NAMALWA (cell line): ENCODE measurements around the gene ABI2.
A peak's percentile ranks its signal among the peaks of the same experiment; 100 is the strongest.
"Not testable (repeated sequence)": the region's sequence is repeated elsewhere in the genome, so short reads cannot be mapped to it uniquely, and the experiment has no call there.

ENCODE experiments used
- DNase-seq: peaks from one replicate; pipeline ENCODE4 v3.0.0-alpha.2; 2015; ENCODE audit warnings: low spot score

The ABI2 gene

DNA sequence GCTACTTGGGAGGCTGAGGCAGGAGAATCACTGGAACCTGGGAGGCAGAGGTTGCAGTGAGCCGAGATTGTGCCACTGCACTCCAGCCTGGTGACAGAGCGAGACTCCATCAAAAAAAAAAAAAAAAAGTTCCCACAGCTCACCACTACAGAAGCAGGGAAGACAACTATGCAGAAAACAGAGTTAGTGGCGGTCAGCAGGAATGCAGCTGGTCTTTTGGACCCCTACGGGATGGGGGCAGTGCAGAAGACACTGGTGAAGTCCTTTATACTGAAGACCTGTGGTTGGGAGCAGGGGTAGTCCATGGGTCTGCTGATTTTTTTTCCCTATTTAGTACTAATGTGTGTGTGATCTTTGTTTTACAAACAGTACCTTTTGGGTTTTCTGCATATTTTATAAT, 101.4 kb downstream of the ABI2 start:
- not testable (repeated sequence) for DNase-seq

DNA sequence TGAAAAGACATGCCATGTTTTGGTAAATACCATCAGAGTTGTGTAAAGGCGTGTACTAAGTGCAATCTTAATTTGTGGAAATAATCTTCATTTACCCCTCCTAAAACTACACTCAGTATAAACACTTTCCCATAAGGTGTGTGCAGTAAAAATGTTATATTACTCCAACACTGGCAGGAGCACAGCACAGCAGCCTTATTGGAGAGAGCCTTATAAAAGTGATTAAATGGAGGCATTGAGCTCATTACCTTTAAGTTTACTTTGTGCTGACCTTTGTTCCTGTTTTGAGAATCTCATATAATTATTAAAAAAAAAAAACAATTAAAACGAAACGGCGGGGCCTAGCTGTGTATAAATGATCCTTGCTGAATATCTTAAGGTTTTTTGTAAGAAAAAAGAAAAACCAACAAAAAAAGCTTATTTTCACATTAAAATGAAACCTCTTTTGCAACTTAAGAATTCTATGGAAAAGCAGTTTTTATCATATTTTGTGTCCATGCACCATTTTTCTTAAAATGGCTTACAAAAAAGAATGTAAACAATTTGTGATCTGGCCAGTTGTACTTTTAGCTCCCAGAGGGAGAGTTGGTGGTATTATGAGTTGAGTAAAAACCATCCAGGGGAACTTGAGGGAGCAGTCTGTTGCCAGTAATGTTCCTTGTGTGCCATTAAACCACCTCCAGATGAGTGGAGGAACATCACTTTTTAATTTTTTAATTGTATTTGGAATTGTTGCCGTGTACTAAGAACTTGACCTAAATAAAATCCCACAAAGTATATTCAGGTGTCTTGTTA, 103.4 kb downstream of the ABI2 start:
- DNase-seq, result no peak

DNA sequence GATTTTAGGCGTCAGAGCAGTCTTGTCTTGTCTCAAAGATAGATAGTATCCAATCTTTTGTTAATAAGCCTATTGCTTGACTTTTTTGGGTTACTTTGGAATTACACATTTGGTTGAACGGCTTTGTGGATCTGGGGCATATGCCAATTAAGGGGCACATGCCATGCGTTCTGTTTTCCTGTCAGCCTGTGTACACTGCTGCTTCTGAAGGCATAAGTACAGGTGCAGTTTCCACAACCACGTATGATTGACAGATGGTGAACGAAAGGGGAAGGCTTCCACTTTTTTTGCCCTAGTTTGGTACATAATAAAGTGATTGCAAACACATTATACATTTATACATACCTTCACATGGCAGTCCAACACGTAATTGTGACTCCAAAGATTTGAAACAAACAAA, 104.6 kb downstream of the ABI2 start:
- peak; percentile 11 for DNase-seq

DNA sequence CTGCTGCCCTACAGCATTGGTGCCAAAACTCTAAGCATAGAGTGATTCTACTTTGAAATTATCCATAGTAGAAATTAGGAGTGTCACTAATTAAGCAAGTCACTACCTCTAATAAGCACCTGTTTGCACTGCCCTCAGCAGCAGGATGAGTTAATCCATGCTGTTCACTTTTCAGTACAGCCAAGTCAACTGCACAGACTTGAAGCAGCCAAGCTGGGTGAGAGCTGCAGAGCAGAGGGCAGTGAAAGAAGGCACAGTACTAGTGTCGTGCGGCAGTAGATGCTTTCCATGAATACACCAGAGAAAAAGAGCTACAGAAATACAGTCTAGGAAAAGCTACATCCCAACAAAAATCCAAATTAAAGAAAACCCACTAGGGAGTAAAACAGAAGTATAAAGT, 108.3 kb downstream of the ABI2 start:
- DNase-seq, result no peak

DNA sequence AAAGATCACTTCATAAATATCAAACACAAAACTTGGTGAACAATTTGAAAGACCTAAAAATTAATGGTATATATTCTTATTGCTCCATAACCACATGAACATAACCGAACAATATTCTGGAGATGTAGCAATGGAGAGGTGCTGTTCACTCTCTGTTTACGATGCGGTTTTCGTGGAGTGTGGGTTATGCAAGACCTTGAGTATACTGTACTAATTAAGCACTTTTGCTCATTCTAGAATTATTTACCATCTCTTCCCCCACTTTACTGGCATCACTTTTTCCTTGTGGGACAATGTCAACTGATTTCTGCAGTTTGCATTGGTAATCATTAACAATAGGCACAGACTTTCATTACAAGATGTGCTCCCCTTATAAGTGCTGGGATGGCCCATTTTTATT, 109.3 kb downstream of the ABI2 start:
- DNase-seq, result no peak

DNA sequence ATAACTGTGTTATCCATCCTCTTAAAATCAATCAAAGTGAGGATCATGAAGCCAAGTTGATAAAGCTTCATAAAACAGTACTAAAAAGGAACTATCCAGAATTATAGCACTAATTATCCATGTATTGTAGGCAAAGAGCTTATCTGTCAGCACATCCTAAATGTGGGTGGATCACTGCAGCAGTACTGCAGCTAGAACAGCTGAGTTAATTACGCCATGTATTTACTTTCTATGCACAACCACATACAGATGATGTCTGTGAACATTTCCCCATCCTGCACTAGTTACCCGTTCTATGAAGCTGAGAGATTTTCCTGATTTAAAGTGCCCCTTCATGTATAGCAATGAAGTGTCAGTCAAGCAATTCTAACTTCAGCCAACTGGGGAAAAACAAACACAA, 110.3 kb downstream of the ABI2 start:
- DNase-seq, result no peak

DNA sequence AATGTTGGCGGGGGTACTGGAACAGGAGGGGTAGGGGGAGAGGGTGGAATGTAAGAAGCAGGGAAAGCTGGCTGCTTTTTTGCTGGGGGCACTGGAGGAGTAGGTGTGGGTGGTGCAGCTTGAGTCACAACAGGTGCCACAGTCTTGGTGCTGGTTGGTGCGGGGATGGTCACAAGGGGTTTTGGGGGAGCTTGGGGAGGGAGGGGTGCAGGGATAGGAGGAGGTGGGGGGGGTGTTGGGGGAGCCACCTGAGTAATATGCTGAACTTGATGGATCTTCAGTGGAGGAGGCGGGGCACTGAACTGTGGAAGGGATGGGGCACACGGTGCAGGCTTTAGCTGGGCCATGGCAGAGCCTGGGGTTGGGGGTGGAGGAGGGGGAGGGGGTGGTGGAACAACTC, 112.5 kb downstream of the ABI2 start:
- DNase-seq, result no peak

DNA sequence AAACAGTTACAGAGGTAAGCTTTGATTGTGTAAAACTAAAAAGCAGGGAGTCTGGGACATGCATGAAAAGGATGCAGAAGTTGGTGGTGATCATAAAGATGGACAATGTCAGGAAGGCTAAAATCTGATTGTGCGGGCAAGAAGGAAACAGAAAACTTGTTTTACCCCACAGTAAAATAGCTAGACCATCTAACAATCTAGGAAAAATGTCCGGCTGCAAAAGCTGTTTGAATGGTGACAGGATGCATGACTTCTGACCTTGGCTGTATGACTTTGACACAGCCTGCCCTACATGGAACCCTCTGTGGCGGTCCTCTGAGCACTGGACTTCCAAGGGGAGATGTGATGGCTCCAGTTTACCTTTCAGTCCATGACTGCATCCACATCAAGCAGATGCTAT, 113.3 kb downstream of the ABI2 start:
- DNase-seq, result no peak

DNA sequence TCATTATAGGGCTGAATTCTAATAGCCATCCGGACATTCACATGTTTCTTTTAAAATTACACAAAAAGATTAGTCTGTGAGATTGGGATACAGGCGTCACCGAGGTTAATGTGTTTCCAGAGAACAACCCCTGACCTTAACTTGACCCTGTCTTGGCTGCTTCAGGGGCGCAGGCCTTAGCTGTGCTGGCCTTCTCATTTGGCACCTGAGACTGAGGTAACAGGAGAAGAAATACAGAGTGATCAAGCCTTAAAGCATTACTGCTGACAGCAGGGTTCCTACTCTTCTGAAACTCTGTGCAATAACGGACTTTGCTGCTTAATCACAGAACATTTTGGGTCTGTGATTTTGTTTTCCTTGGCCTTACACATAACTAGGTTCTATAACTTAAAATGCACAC, 114.3 kb downstream of the ABI2 start:
- DNase-seq, result no peak

DNA sequence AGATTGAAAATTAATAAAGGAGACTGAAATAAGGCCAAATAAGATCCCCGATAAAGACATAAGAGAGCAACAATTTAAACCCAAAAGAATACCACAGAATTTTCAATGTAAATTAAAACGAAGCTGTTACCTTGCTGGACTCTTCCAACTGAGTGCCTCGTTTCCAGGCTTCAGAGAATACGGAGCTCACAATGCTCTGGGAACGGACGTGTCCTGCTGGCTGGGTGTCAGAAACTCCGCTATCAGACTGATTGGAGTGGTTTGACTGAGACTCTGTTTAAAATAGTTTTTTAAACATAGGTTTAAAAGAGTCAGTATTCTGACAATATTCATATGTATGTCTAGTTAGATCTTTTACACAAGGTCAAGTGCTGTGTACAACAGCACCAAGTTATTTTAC, 116.5 kb downstream of the ABI2 start:
- DNase-seq, result no peak

DNA sequence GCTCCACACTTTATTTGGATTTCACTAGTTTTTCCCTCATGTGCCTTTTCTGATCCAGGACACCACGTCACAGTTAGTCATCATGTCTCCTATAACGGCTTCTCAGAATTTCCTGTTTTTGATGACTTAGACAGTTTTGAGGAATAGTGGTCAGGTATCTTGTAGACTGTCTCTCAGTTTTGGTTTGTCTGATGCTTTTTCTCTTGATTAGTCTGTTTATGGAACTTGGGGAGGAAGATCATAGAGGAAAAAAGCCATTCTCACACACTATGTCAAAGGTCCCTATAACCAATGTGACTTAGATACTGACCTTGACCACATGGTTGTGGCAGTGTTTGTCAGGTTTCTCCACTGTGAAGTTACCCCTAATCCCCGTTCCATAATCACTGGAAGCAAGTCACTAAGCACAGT, 117.9 kb downstream of the ABI2 start:
- no peak for DNase-seq

DNA sequence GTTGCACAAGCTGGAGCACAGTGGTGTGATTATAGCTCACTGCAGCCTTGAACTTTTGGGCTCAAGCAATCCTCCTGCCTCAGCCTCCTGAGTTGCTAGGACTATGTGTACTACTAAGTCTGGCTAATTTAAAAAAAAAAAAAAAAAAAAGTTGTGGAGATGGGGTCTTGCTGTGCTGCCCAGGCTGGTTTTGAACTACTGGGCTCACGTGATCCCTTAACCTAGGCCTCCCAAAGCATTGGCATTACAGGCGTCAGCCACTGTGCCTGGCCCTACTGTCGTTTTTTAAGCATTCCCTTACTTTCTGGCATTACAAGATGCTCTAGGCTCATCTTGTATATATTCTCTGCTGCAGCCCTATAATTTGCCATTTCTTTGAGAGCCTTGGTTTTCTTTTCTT, 118.6 kb downstream of the ABI2 start:
- no peak for DNase-seq

DNA sequence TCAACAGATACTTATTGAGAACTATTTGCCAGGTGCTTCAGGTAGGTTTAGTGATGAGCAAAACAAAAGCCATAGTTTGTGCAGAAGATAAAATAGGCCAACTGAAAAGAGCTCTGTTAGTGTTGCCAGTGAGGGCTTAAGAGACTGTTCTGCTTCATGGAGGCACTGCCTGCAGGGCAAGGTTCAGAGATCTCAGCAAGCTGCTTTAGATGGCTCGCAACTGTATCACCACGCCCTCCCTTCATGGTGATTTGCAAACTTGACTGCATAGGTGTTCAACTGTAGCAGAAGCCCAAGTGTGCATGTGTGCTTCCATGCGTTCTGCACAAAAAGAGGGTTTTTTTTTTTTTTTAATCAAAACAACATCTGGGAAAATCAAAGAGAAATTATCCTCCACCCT, 122.4 kb downstream of the ABI2 start:
- no peak for DNase-seq

DNA sequence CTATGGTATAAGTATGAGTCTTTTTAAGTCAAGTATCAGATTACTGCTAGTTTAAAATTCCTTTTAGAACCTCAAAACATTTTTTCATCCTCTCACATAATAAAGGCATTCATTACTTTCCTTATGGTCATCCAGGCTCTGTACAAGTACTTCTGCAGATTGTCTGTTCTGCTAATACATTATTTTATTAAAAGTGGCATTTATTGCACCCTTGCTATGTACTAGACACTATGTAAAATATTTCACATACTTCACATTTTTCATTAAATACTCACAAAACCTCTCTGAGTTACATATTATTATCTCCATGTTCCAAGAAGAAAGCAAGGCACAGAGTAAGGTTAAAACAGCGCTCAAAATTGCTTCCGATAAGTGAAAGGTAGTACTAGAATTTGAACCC, 122.8 kb downstream of the ABI2 start:
- no peak for DNase-seq

DNA sequence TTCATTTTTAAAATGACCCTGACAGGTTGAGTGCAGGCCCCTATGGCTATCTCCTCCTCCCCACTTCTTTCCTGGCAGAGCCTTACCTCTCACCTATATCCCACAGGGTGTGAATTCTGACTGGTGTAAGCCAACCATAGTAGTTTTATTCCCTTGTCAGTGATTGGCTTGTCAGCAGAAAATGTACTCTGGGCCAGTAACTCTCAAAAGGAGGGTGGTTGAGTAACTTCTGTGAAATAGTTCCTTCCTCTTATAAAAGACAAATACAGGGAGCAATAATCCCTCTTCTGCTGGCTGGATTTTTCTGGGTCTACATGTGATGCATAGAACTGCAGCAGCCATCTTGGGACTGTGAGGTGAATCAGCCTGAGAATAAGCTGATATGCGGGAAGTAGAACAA, 123.5 kb downstream of the ABI2 start:
- no peak for DNase-seq

DNA sequence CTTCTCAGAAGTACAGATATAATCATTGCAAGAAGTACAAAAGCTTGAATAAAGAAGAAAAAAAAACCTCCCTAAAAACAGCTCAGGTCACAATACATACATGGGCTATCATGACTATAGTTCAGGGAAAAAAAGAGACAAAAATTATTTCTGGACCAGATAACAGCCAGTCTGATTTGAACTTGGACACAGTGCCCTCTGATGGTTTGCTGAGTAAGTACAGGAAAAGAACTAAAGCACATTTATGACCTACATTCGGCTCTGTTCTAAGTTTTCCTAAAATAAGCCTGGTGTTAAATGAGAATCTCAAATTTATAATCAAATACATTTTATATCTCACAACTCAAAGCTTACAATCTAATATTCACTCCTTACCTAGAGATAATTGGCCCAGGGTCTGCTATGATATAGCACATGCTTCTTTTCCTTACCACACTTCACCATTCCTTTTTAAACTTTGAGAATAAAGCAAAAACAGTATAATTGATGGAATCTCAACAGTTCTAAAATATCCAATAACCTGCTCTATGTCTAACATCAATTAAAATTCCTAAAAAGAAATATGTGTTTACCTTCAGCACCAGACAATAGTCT, 125.8 kb downstream of the ABI2 start:
- DNase-seq, result peak; percentile 73

DNA sequence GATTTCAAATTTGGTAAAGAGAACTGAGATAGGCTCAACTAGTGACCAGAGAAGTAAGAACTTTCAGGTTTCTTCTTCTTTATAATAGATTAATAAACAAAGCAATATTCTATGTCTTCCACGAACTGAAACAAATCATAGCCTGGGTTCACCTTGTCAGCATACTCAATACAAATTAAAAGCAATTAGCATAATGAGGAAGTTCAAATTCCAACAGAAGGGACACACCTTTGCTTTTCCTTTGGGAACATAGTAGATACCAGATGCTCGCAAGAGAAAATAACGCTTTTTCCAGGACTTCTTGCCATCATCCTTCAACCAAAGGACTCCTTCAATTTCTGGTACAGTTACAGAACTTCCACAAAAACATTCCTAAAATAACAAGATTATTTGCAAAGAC, 127.0 kb downstream of the ABI2 start:
- no peak for DNase-seq

DNA sequence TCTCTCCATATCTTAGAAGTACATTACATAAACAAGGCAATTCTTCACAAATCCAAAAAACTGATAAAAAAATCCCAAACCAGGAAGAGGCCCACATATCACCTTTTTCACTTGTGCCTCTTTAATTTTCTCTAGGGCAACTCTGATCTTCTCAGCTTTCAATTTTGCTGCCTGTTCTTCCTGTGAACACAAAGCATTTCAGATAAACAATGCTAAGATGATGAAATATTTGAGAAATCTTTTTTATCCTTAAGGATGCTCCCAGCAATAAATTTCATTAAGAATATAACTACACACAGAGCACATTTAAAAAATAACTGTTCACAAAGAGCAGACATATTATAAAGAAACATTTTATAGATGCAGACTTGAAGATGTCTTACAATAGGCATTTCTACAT, 133.6 kb downstream of the ABI2 start:
- no peak for DNase-seq

DNA sequence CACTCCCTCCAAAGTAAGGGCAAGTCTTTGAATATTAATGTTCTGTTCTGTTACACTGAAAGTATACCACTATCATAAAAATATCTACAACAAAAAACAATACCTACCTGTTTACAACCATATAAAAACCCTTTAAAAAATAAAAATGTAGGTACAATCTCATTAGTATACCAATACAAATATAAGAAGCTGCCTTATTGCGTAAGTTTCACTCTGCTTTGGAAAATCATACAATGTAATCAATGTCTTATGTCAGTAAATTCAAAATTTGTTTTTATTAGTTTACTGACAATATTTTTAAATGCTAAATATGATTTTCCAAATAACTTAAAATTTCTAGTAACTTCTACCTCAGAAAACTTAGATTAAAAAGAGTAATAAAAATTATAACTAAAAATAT, 134.1 kb downstream of the ABI2 start:
- no peak for DNase-seq

DNA sequence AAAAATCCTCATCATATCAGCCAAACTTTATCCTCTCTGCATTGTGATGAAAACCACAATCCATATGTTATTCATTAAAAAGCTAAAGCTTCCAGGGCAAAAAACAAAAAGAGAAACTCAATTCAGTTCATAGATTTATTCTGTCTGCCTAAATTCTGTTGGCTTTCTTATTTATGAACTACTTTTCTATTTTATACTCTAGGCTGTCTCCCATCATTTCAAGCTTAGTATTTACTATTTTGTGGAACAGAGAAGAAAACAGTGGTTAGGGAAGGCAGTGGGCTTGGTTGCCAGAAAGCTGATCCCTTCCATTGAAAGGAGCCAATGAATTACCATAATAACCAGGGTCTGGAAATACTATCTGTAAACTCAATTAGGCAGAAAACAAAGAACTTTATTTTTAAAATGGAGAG, 135.1 kb downstream of the ABI2 start:
- DNase-seq, result no peak

DNA sequence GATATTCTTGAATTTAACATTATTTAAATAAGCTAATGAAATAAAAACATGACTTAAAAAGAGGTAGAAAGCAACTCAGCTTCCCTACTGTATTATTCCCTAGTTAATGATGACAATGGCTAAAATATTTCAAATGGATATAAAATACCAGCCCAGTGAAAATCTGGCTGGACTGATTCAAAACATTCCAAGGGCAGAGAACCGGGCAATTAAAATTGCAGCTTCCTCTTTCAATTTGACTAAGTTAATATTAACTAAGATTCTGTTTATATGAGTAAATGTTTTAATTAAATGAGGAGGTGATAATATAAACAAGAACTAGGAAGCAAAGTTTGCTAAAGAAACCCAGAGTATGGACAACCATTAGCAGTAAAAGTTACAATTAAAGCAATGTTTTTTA, 141.4 kb downstream of the ABI2 start:
- DNase-seq, result no peak

DNA sequence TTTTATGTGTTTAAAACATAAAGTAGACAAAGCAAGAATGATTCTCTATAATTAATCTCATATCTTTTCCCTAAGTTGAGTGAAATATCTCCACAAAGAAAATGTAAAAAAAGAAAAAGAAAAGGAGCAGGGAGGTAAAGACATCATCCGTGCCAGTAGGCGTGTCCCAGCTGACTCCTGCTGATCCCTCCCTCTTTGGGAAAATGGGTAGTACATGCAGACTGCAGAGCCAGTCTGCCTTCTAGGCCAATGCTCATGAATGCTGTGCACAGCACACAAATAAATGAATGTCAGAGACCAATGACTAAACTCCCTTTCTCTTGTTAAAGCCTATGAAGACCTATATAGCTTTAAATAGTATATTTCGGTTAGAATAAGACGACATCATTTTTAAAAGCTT, 142.2 kb downstream of the ABI2 start:
- DNase-seq, result no peak

DNA sequence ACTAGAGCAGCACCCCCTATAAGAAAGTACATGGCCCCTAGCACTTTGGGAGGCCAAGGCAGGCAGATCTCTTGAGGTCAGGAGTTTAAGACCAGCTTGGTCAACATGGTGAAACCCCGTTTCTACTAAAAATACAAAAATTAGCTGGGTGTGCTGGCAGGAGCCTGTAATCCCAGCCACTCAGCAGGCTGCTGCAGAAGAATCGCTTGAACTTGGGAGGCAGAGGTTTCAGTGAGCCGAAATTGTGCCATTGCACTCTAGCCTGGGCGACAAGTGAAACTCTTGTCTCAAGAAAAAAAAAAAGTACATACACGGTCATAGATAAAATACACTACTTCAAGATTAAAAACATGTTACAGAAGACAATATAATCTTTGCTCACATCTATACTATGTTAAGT, 143.1 kb downstream of the ABI2 start:
- DNase-seq, result no peak

DNA sequence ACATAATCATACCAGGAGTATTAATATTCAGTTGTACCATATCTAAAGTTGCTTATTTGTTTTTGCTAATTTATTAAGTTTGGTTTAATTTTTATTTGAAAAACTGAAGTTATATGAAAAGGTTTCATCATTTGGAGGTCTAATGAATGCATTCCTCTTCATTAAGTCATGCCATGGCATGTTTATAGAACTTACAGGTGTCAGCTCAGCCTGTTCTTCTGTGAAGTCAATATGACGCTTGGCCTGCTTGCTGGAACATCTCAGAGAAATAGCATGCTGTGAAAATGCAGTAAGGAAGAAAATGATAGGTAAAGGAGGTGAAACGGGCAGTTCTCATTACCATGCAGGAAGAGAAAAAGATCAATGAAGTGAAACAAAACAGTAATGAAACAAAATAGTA, 148.7 kb downstream of the ABI2 start:
- no peak for DNase-seq
